GM21529 (cell line): ENCODE measurements around the gene ZNF653.
A peak's percentile ranks its signal among the peaks of the same experiment; 100 is the strongest.
"Not testable (repeated sequence)": the region's sequence is repeated elsewhere in the genome, so short reads cannot be mapped to it uniquely, and the experiment has no call there.

Experiments
- ATAC-seq: cut with Tn5 transposase; IDR thresholded peaks from one replicate; pipeline ENCODE4 v1.9.1; 2021; ENCODE audit not compliant: unreplicated experiment

The ZNF653 gene

GRCh38 chr19:11483366-11484111, 22.1 kb downstream of the ZNF653 start:
- ATAC-seq, result no peak

- ATAC-seq, result peak; percentile 42
Observed at GRCh38 chr19:11482384-11483050, 23.1 kb downstream of the ZNF653 start.

DNA sequence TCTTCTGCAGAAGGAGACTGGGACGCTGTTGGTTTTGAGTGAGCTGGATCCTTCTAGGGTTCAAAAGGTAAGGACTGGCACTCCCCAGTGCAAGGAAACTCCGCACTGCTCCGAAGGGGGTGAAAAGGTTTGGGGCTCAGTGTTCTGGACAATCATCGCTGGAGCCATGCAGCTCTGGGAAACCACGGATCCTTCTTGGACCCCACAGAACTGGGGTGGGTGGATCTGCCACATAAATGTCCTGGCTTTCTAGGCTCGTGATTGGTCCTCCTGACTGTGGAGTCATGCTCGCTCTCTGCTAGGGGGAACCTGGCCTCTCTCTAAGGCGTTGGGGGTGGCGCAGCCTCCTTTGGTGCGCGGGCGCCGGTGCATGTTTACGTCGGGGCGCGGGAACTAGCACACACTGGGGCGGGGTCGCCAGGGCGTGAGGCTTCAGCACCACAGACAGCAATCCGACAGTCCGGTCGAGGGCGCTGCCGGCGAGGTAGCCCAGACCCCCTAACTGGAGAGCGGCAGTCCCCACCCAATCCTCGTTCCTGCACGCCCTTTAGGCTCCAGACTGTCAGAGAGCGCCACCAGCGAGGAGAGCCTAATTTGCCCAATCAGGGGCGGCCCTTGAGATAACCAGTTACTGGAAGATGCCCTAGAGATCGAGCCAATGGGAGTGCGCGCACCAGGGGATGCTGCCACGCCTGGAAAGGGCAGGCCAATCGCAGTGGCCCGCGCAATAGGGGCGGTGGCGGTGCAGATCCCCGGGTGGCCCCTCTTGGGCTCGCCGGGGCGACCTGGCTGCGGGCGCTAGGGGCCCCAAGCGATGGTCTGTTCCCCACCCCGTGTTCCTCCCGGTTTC, 23.9 kb downstream of the ZNF653 start:
- peak; percentile 75 for ATAC-seq

DNA sequence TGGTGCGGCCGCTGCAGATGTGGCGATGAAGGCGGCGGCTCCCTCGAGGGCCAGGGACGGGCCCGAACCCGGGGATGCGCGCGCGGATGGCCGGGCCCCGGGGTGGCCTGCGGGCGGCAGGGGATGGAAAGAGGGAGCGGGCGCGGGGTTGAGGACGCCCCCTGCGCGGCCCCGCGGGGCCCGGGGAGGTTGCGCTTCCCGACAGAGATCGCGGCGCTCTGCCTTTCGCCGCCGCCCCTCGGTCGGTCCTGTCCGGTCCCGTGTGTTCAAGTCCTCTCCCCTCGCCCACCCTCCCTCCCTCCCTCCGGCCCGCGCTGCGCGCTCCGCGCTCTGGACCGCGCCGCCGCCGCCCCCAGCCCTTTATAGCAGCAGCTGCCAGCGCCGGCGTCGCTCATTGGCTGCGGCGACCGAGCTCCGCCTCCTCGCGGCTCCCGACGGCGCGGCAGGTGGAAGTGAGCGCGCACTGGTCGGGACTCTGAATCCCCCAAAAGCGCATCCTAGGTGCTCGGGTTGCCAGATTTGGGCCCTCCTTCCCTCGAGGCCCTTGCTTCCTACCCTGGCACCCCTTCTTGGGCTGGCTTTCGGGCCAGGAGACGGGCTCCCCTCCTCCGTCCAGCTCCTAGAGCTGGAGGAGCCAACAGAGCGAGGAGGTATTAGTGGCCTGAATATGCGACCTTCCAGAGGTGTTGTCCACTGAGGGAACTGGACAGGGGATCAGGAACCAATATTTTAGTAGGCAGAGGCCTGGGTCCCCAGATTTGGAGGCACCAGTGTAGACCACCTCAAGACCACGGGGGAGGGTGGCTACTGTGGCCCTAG, 24.7 kb downstream of the ZNF653 start, which contains the start of gene ELAVL3:
Gene ELAVL3 (minus strand): TSS at position 332 of the 819 bp plus-strand sequence. CDS start 438 bp downstream, outside the sequence.
- no peak for ATAC-seq

DNA sequence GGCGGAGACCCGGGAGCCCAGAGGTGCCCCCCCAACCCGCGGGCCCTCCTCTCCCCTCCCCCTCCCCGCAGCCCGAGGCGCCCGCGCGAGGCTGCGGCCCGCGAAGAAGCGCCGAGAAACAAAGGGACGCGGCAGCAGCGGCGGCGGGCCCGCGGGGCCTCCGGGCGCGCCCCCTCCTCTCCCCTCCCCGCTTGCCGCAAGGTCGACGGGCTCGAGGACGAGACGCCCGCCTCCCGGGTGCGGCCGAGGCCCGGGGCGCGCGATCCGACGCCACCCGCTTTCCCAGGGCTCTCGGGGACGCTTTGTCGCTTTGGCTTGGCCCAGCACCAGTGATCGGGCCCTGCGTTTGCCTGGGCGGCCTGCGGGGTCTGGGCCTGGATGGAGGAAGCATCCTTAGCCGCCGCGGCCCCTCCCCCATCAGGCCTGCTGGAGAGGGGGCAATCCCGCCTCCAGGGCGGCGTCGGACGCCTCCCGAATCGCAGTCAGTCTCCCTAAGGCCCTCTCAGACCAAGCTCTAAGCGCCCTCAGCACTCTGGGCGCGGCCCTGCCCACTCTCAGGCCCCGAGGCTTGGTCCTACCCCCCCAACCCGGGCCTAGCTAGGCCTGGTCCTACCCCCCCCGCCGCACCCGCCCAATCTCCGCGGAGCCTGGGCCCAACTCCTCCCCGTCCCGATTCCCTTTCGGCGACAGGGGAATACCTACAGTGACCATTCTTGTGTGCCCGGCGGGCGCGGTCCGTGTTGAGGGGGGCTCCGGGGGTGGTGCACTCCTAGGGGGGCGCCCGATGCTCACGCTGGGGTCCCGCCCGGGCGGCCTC, 25.5 kb downstream of the ZNF653 start:
- ATAC-seq, result no peak

DNA sequence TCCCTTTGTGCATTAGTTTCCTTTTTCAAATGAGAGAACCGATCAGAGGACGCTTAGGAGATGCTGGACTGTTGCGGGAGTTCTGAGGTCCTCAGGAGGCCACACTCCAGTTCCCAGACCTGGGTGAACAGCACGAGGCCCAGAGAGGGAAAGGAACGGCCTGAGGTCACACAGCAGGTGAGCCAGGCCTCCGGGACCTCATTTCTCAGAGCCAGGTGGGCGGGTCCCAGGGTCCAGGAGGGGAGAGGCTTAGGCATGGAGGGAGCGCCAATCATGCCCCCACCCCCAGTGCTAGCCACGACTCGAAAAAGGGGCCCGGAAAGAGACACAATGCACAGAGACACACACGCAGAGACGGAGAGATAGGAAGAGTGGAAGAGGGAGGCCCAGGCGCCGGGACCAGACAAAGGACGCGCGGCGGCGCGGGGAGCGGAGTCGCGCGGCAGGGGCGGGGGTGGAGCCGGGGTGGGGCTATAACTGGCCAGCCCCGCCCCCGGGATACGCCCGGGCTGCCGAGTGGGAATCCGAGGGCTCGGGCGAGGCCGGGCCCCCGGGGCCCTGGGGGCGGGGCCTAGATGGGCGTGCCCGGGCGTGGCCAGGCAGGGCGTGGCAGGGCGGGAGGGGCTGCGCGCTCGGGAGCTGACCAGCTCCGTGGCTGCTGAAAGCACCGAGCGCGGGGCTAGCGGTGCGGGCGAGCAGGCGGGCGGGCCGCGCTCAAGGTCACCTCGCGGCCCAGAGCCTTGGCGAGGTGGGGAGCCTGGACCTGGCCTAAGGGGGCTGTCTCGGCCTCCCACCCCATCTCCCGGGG, 26.3 kb downstream of the ZNF653 start:
- no peak for ATAC-seq

GRCh38 chr19:11478167-11479089, 27.2 kb downstream of the ZNF653 start:
- ATAC-seq, result no peak

DNA sequence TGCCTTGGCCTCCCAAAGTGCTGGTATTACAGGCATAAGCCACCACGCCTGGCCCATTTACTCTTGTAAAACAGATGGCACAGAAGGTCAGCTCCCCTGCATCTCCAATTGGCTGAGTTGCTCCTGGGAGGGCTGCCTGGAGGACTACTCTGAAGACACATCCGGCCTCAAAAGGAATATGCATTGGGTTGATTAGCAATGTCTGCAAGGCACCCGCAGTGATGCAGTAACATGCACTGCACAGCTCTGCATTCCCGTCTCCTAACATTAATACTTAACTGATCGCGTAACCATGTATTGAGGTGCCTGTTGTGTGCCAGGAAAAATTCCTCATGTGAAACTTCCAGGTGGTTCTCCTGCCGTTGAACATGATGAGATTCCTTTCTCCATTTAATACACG, 29.8 kb downstream of the ZNF653 start:
- no peak for ATAC-seq

GRCh38 chr19:11475343-11475742, 30.3 kb downstream of the ZNF653 start:
- not testable (repeated sequence) for ATAC-seq

DNA sequence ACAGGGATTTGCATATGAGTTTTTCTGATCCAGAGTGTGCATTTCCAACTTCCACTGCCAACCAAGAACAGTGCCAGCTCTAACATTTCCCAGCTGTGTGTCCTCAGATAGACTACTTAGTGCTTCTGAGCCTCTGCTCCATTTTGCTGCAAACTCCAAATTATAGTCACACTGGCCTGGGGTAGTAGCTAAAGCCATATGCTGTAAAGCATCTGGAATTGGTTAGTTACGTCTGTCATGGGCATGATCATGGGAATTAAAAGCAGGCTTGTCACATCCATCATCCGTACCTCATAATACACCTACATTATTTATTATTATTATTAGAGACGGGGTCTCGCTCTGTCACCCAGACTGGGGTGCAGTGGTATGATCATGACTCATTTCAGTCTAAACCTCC, 31.9 kb downstream of the ZNF653 start:
- no peak for ATAC-seq

- ATAC-seq, result not testable (repeated sequence)
Observed at GRCh38 chr19:11468266-11468845, 37.3 kb downstream of the ZNF653 start.

- ATAC-seq, result no peak
Observed at GRCh38 chr19:11465600-11465999, 40.0 kb downstream of the ZNF653 start.

- ATAC-seq, result no peak
Observed at GRCh38 chr19:11464333-11465265, 41.0 kb downstream of the ZNF653 start.

DNA sequence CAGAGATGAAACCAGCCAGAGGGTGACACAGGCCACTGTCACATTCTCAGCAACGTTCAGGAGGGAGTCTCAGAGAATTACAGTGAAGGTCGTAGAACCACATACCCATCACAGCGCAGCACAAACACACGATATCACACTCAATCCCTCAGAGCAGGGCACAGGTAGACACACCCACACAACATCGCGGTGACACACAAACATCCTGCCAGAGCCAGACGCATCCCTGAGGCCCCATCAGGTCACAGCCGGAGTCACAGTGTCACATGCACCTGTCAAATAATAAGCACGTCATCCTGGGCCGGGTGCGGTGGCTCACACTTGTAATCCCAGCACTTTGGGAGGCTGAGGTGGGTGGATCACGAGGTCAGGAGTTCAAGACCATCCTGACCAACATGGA, 42.2 kb downstream of the ZNF653 start:
- no peak for ATAC-seq

DNA sequence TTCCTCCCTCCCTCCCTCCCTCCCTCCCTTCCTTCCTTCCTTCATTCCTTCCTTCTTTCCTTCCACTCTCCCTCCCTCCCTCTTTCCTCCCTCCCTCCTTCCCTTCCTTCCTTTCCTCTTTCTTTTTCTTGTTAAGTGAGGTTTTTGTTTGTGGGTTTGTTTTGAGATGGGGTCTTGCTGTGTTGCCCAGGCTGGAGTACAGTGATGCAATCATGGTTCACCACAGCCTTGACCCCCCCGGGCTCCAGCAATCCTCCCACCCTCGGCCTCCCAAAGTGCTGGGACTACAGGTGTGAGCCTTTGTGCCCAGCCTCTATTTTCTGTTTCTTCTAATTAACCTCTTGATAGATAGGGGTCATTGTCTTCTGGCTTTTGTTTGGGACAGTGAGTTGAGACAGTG, 44.2 kb downstream of the ZNF653 start:
- no peak for ATAC-seq

DNA sequence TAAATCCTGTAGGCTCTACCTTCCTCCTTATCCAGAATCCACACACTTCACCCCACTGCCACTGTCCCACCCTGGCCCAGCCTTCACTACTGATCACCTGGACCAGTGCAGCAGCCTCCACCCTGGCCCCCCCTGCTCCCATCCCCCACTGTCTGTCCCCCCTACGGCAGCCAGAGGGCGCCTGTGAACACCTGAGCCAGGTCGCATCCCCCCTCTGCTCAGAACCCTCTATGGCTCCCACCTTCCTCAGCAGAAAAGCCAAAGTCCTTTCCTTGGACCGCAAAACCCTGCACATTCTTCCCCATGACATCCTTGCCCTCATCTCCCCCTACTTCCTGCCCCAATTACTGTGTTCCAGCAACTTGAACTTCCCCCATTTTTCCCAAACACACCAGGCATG, 45.4 kb downstream of the ZNF653 start:
- no peak for ATAC-seq
